Psoas muscle (tissue), 8 donors: ENCODE results near the gene DIP2B. TPM values are rescaled to one million over a fixed set of nuclear protein-coding genes. Genes with fewer than 3 reads are reported as not detected.

ENCODE experiments used
- ATAC-seq, 4 donors: fragments of 200-7000 bp; cut with Tn5 transposase; one replicate each; pipeline ENCODE4 v1.9.1; 2020; ENCODE audit warnings: moderate library complexity in 3 of 4, mild to moderate bottlenecking in 2 of 4
- DNase-seq, 2 donors: peaks; one replicate each; pipeline ENCODE4 v3.0.0-alpha.2; 2020
- H3K27ac ChIP-seq: fragments of 200-600 bp; one replicate; pipeline ENCODE4 v1.8.0; 2022
- H3K27me3 ChIP-seq, 3 donors: fragments of 200-600 bp in 1 of 3; one replicate each; pipeline versions ENCODE4 v1.6.1 to v1.8.0; 2013 to 2022; ENCODE audit warnings: low read length in 2 of 3, mild to moderate bottlenecking in 2 of 3, moderate library complexity in 1 of 3; ENCODE audit not compliant: insufficient read depth in 3 of 3
- H3K36me3 ChIP-seq, 2 donors: fragments of 200-600 bp in 1 of 2; one replicate each; pipeline versions ENCODE4 v1.6.1 to v1.8.0; 2013 to 2022; ENCODE audit warnings: low read depth in 1 of 2, mild to moderate bottlenecking in 1 of 2, moderate library complexity in 1 of 2; ENCODE audit not compliant: insufficient read depth in 1 of 2
- H3K4me1 ChIP-seq: fragments of 200-600 bp; one replicate; pipeline ENCODE4 v1.8.0; 2022
- H3K4me3 ChIP-seq: fragments of 200-600 bp; one replicate; pipeline ENCODE4 v1.8.0; 2022; ENCODE audit warnings: mild to moderate bottlenecking
- H3K9me3 ChIP-seq: fragments of 200-600 bp; one replicate; pipeline ENCODE4 v1.8.0; 2022
- WGBS, 3 donors: extraction: QIAGEN DNeasy Blood & Tissue Kit; methylation state at CpG; one replicate each; pipeline versions ENCODE4 v1.1.6 to v1.1.7; 2013; 5-methylcytosine and 5-hydroxymethylcytosine counted together
- intact Hi-C, 2 donors: fragments of 100-400 bp; cut with DNase I; formaldehyde crosslinking; loops; one replicate each; pipeline versions ENCODE4 v1.11.0 to v1.14.2; 2022
- polyA plus RNA-seq, 3 donors: library from polyadenylated mRNA; stranded (reverse); fragments of 200-250 nt; gene quantifications; one replicate each; pipeline ENCODE4 v1.2.3, GENCODE V29; 2013
- total RNA-seq, 4 donors: library from RNA; stranded (reverse); fragmentation: NEBNext Ultra II Directional in 2 of 4; extraction: Animal tissue kit (Norgen Biotek cat#: 25700) in 2 of 4; gene quantifications; one replicate each; pipeline versions ENCODE4 v1.2.1 to v1.2.4, GENCODE V29; 2021 to 2023
- TF ChIP-seq, protein P1 (sequence below): fragments of 200-600 bp; IDR thresholded peaks from one replicate; pipeline ENCODE4 v1.8.0; 2022; ENCODE audit warnings: antibody characterized with exemption
- donor health status: healthy with polysubstance abuse.
- donor health status: DM: no; HTN: no; CAD: no; lungs with moderate emphysema.
- donor health status: Bipolar disorder and iron deficiency.
- donor health status: healthy.
- donor health status: DM: yes; HTN: yes; CAD: no.
- donor health status: DM: no; HTN: no; CAD: no.
- donor health status: DM: no; HTN: no; CAD: no.
- donor health status: DM: yes; HTN: yes; CAD: no.

The DIP2B gene
- total and polyA plus RNA-seq, 7 donors = 2.2 to 10.7 (median 8.6) TPM

DNA sequence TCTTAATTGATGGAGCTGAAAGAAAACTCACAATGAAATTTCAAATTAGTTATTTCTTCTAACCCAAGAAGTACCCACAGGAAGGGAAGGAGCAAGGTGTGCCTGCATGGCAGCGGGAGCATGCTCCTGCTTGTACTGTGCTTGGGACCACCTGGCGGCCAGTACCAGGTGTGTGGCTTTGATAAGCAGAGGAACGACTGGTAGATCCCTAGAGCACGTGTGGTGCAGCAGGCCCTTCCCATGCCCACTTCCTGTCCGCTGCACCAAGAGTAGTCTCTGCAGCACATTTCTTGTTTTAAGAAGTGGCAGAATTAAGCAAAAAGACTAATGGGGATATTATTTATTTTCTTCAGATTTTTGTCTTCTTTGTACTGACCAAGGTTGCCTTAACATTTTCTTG is 136.8 kb downstream of the DIP2B start:
- H3K27ac ChIP-seq = no peak overlapping the region
- 79 to 85% (median 82%) methylated on average over 5 of the region's 5 CpGs for WGBS, 3 donors
- intact Hi-C loops = no loop called here
- no peak overlapping the region for H3K4me3 ChIP-seq
- TF ChIP-seq, protein P1, sequence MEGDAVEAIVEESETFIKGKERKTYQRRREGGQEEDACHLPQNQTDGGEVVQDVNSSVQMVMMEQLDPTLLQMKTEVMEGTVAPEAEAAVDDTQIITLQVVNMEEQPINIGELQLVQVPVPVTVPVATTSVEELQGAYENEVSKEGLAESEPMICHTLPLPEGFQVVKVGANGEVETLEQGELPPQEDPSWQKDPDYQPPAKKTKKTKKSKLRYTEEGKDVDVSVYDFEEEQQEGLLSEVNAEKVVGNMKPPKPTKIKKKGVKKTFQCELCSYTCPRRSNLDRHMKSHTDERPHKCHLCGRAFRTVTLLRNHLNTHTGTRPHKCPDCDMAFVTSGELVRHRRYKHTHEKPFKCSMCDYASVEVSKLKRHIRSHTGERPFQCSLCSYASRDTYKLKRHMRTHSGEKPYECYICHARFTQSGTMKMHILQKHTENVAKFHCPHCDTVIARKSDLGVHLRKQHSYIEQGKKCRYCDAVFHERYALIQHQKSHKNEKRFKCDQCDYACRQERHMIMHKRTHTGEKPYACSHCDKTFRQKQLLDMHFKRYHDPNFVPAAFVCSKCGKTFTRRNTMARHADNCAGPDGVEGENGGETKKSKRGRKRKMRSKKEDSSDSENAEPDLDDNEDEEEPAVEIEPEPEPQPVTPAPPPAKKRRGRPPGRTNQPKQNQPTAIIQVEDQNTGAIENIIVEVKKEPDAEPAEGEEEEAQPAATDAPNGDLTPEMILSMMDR = no peak
- no peaks in the 10 kb centered on the region for H3K9me3 ChIP-seq
- no peak for DNase-seq
- H3K27me3 ChIP-seq = no peaks in the 10 kb centered on the region
- H3K36me3 ChIP-seq = peaks cover 0 to 13% of the 10 kb centered on the region in 2 donors
- no peak for ATAC-seq
- peaks cover 20% of the 10 kb centered on the region for H3K4me1 ChIP-seq

DNA sequence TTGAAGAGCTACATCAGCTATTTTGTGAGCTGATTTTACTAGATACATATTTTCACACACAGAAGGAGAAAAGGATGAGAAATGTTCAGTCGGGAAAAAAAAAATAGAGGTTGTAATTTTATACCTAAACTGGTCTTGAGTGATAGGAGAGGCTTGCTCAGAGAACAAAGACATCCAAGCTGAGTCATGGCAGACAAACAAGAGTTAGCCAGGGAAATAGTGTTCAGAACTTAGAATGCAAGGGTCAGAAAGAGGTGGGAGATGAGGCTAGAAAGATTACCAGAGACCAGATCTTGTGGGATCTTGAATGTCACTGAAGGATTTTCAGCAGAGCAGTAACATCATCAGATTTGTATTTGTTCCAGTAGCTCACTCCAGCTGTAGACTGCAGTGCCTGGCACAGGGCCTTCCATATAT is 137.3 kb downstream of the DIP2B start:
- DNase-seq (no peak), ATAC-seq (peak in 1 of 4 donors; percentile 51)
- Histone ChIP-seq H3K9me3 (no peaks in the 10 kb centered on the region), H3K27me3 (no peaks in the 10 kb centered on the region), H3K36me3 (peaks cover 0 to 13% of the 10 kb centered on the region in 2 donors), H3K27ac (peak overlapping the region; percentile 20), H3K4me3 (no peak overlapping the region), H3K4me1 (peaks cover 20% of the 10 kb centered on the region)
- TF ChIP-seq, protein P1 = no peak
- intact Hi-C loops = no loop called here
- 10 to 42% (median 25%) methylated on average over 1 of the region's 1 CpG for WGBS, 3 donors

DNA sequence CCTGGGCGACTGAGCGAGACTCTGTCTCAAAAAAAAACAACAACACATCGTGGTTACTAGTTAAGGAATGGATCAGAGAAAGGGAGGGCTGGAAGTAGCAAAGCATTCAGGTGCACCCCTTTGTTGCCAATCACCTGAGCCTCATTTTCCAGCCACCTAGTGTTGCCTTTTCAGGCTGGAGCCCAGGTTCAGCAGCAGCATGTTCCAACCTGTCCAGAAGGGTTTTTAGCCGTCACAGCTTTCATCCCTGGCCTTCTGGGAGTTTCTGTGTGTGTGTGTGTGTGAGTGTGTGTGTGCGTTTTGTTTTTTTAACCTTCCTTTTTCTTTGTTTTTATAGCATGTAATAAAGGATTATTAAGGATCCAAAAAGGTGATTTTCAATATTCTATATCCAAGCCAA is 138.0 kb downstream of the DIP2B start:
- Histone ChIP-seq H3K9me3 (no peaks in the 10 kb centered on the region), H3K27ac (no peak overlapping the region), H3K4me1 (peaks cover 20% of the 10 kb centered on the region), H3K27me3 (no peaks in the 10 kb centered on the region), H3K36me3 (peaks cover 0 to 13% of the 10 kb centered on the region in 2 donors), H3K4me3 (no peak overlapping the region)
- intact Hi-C loops = no loop called here
- TF ChIP-seq, protein P1 = no peak
- ATAC-seq = no peak
- DNase-seq = no peak
- WGBS, 3 donors = 68 to 89% (median 79%) methylated on average over 5 of the region's 5 CpGs

DNA sequence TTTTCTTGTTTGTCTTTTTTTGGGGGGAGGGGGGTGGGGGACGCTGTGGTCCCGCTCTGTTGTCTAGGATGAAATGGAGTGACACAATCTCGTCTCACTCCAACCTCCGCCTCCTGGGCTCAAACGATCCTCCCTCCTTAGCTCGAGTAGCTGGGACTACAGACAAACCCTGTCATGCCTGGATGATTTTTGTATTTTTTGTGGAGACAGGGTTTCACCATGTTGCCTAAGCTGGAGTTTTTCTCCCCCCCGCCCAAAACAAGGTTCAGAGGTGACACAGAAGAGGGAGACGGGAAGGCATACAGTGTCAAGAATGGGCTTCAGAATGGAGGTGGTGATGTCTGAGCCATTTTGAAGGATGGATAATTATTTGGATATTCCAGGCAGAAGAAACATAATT is 142.2 kb downstream of the DIP2B start:
- 86 to 90% (median 87%) methylated on average over 8 of the region's 8 CpGs for WGBS, 3 donors
- H3K9me3 ChIP-seq = no peaks in the 10 kb centered on the region
- H3K27ac ChIP-seq = no peak overlapping the region
- H3K4me1 ChIP-seq = no peaks in the 10 kb centered on the region
- ATAC-seq (no peak), DNase-seq (no peak)
- H3K27me3 ChIP-seq = no peaks in the 10 kb centered on the region
- H3K4me3 ChIP-seq = no peak overlapping the region
- intact Hi-C loops = no loop called here
- H3K36me3 ChIP-seq = peaks cover 0 to 13% of the 10 kb centered on the region in 2 donors
- TF ChIP-seq, protein P1 = no peak

DNA sequence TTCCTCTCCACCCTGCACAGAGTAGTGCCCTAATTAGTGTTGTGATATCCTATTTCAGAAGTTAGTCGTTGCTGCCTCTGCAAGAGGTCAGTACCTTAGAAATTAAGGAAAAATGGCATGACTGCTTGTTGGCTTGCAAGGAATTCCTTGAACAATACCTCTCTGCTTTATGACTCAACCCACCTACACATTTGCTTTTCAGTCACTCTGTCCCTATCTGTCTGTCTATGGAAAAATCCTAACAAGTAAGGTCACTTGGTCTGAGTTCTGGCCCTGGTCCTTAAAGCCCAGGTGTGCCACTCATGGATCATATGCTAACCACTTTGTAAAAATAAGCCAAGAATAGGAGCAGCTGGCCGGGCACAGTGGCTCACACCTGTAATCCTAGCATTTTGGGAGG is 142.7 kb downstream of the DIP2B start:
- no peak overlapping the region for H3K27ac ChIP-seq
- H3K36me3 ChIP-seq = peaks cover 0 to 13% of the 10 kb centered on the region in 2 donors
- TF ChIP-seq, protein P1 = no peak
- no peak overlapping the region for H3K4me3 ChIP-seq
- ATAC-seq (no peak), DNase-seq (no peak)
- no peaks in the 10 kb centered on the region for H3K9me3 ChIP-seq
- H3K27me3 ChIP-seq = no peaks in the 10 kb centered on the region
- no peaks in the 10 kb centered on the region for H3K4me1 ChIP-seq
- intact Hi-C loops = no loop called here
- WGBS, 3 donors = 52 to 54% (median 52%) methylated on average over 2 of the region's 2 CpGs
